Testis (tissue), 3 donors: ENCODE data around the gene LNP1. TPM values are rescaled to one million over a fixed set of nuclear protein-coding genes. Genes with fewer than 3 reads are reported as not detected.

Experiments used
- DNase-seq: peaks from one replicate; pipeline ENCODE4 v3.0.0-alpha.2; 2019
- H3K27ac ChIP-seq, 2 donors: fragments of 200-600 bp; sonication (generic); one replicate each; pipeline ENCODE4 v1.5.1; 2019
- H3K27me3 ChIP-seq: fragments of 200-600 bp; sonication (generic); one replicate; pipeline ENCODE4 v1.5.1; 2019
- H3K36me3 ChIP-seq: fragments of 200-600 bp; sonication (generic); one replicate; pipeline ENCODE4 v1.5.1; 2017; ENCODE audit warnings: low read depth; ENCODE audit errors: missing control alignments
- H3K4me1 ChIP-seq: fragments of 200-600 bp; sonication (generic); one replicate; pipeline ENCODE4 v1.5.1; 2019
- H3K4me3 ChIP-seq, 2 donors: fragments of 200-600 bp; sonication (generic); one replicate each; pipeline ENCODE4 v1.5.1; 2017 to 2019
- H3K9me3 ChIP-seq: fragments of 200-600 bp; sonication (generic); one replicate; pipeline ENCODE4 v1.5.1; 2017
- CTCF ChIP-seq, 3 experiments: fragments of 450-650 bp in 2 of 3; fragments of 200-600 bp in 1 of 3; sonication (generic) in 1 of 3; IDR thresholded peaks; one replicate each; pipeline ENCODE4 v1.5.1; 2016 to 2019; ENCODE audit warnings: antibody characterized with exemption in 3 of 3, mild to moderate bottlenecking in 2 of 3, moderate library complexity in 1 of 3
- POLR2A ChIP-seq: fragments of 450-650 bp; IDR thresholded peaks from one replicate; pipeline ENCODE4 v1.6.1; 2017; ENCODE audit warnings: antibody characterized with exemption, mild to moderate bottlenecking, moderate library complexity
- WGBS, 2 donors: methylation state at CpG; one replicate each; pipeline ENCODE4 v1.1.5; 2018; 5-methylcytosine and 5-hydroxymethylcytosine counted together
- intact Hi-C: fragments of 100-400 bp; cut with DNase I; formaldehyde crosslinking; loops from one replicate; pipeline ENCODE4 v1.15.1; 2023; ENCODE audit warnings: low total_unique reads
- polyA plus RNA-seq: library from polyadenylated mRNA; stranded (reverse); fragments of 350-450 nt; fragmentation: Illumina TruSeq; extraction: RNeasy Lipid Tissue Mini Kit (QIAGEN cat#74804); gene quantifications from one replicate; pipeline ENCODE4 v1.2.3, GENCODE V29; 2014; ENCODE audit warnings: low read depth, low replicate concordance; ENCODE audit not compliant: insufficient read depth
- total RNA-seq, 2 donors: library from RNA; depleted of rRNA; stranded (reverse); fragments of >200 nt; gene quantifications; one replicate each; pipeline ENCODE4 v1.2.3, GENCODE V29; 2016

LNP1 gene
- total and polyA plus RNA-seq, 3 donors from 2014 or later, result 14.1 to 57.6 (median 20.9) TPM

- Histone ChIP-seq H3K4me3 (no peak overlapping the region), H3K9me3 (no peaks in the 10 kb centered on the region), H3K27me3 (no peaks in the 10 kb centered on the region), H3K27ac (no peak overlapping the region), H3K4me1 (peaks cover 5% of the 10 kb centered on the region), H3K36me3 (no peaks in the 10 kb centered on the region)
- no peak for DNase-seq
- intact Hi-C loops, result no loop called here
- 93 to 96% methylated on average over 4 of the region's 4 CpGs for WGBS, 2 donors
- TF ChIP-seq POLR2A (no peak), CTCF (IDR thresholded peaks at IDR 0.05) (no peak)
Observed at GRCh38 chr3:100407977-100408532, 6.7 kb downstream of the LNP1 start.

- Histone ChIP-seq H3K9me3 (no peaks in the 10 kb centered on the region), H3K27me3 (no peaks in the 10 kb centered on the region), H3K4me3 (no peak overlapping the region), H3K4me1 (no peaks in the 10 kb centered on the region), H3K36me3 (no peaks in the 10 kb centered on the region), H3K27ac (no peak overlapping the region)
- no peak for DNase-seq
- intact Hi-C loops, result no loop called here
- WGBS, 2 donors, result 93 to 100% methylated on average over 2 of the region's 2 CpGs
- no peak for TF ChIP-seq POLR2A
- TF ChIP-seq CTCF (IDR thresholded peaks at IDR 0.05), result no peak
Observed at GRCh38 chr3:100411091-100411982, 10.0 kb downstream of the LNP1 start.

- H3K27ac ChIP-seq, result no peak overlapping the region
- no peaks in the 10 kb centered on the region for H3K4me1 ChIP-seq
- no peaks in the 10 kb centered on the region for H3K36me3 ChIP-seq
- WGBS, 2 donors, result 88 to 95% methylated on average over 4 of the region's 4 CpGs
- DNase-seq, result no peak
- no peak for TF ChIP-seq CTCF (IDR thresholded peaks at IDR 0.05)
- no peak for TF ChIP-seq POLR2A
- intact Hi-C loops, result no loop called here
- no peak overlapping the region for H3K4me3 ChIP-seq
- no peaks in the 10 kb centered on the region for H3K9me3 ChIP-seq
- no peaks in the 10 kb centered on the region for H3K27me3 ChIP-seq
Observed at GRCh38 chr3:100412912-100413590, 11.7 kb downstream of the LNP1 start.

- Histone ChIP-seq H3K4me3 (no peak overlapping the region), H3K9me3 (no peaks in the 10 kb centered on the region), H3K27ac (no peak overlapping the region), H3K27me3 (no peaks in the 10 kb centered on the region), H3K36me3 (no peaks in the 10 kb centered on the region), H3K4me1 (no peaks in the 10 kb centered on the region)
- 92 to 93% methylated on average over 2 of the region's 2 CpGs for WGBS, 2 donors
- intact Hi-C loops, result no loop called here
- no peak for DNase-seq
- no peak for TF ChIP-seq POLR2A
- no peak for TF ChIP-seq CTCF (IDR thresholded peaks at IDR 0.05)
Observed at GRCh38 chr3:100413613-100414012, 12.3 kb downstream of the LNP1 start.
